BLaER1 treated with 17β-estradiol and CSF1 and Interleukin-3, amounts not matched to agents 10 nM and 100 nM (cell line): ENCODE measurements around the gene QKI.
"Not testable (repeated sequence)": the region's sequence is repeated elsewhere in the genome, so short reads cannot be mapped to it uniquely, and the experiment has no call there.

ENCODE experiments used
- H3K27ac ChIP-seq, 11 experiments: shearing (Covaris generic); formaldehyde crosslinking; 2 replicates each; pipeline ENCODE4 v1.8.1; 2022
- H3K27me3 ChIP-seq, 11 experiments: shearing (Covaris generic); formaldehyde crosslinking; 2 replicates each; pipeline ENCODE4 v1.8.1; 2022
- H3K36me3 ChIP-seq, 11 experiments: shearing (Covaris generic); formaldehyde crosslinking; 2 replicates each; pipeline ENCODE4 v1.8.1; 2022
- H3K4me1 ChIP-seq, 10 experiments: shearing (Covaris generic); formaldehyde crosslinking; 2 replicates each; pipeline ENCODE4 v1.8.1; 2022
- H3K4me2 ChIP-seq, 11 experiments: shearing (Covaris generic); formaldehyde crosslinking; 2 replicates each; pipeline ENCODE4 v1.8.1; 2022
- H3K4me3 ChIP-seq, 10 experiments: shearing (Covaris generic); formaldehyde crosslinking; 2 replicates each; pipeline ENCODE4 v1.8.1; 2022
- H3K9ac ChIP-seq, 11 experiments: shearing (Covaris generic); formaldehyde crosslinking; 2 replicates each; pipeline ENCODE4 v1.8.1; 2022
- H3K9me3 ChIP-seq, 11 experiments: shearing (Covaris generic); formaldehyde crosslinking; replicated peaks in 1 of 11; 2 replicates each; pipeline ENCODE4 v1.8.1; 2022
- H4K20me1 ChIP-seq, 11 experiments: shearing (Covaris generic); formaldehyde crosslinking; 2 replicates each; pipeline ENCODE4 v1.8.1; 2022
- Cebpa-rat ChIP-seq, 11 experiments: shearing (Covaris generic); IDR thresholded peaks; 2 replicates each; pipeline ENCODE4 v1.8.1; 2022

The QKI gene

DNA sequence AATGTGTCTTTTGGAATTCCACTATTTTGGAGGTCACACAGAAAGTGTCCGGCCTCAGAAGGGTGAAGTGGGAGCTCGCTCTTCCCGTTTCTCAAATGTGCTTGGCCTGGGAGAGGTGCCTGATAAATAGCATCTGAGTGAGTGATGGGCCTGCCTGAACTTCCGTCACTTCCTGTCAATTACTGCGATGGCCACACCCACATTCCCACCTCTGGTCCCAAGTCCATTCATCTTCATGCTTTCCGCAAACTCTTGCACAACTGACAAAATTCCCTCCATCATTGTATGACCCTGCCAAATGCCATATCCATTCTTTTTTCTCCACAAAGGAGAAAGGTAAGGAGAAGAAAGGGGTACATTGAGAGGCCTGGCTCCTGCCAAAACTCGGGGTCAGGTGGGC lies 169.0 kb downstream of the QKI start:
- Histone ChIP-seq H4K20me1 (peaks cover 0 to 9% (median 0%) of the 10 kb centered on the region in 11 experiments; a peak in 2 of 22 replicates), H3K4me2 (no peak overlapping the region), H3K36me3 (no peaks in the 10 kb centered on the region), H3K9me3 (peaks cover 0 to 8% (median 3%) of the 10 kb centered on the region in 11 experiments; a peak in 5 of 22 replicates), H3K27ac (no peak overlapping the region), H3K4me3 (no peak overlapping the region), H3K9ac (no peak overlapping the region), H3K4me1 (peaks cover 0 to 54% (median 17%) of the 10 kb centered on the region in 10 experiments; a peak in 15 of 20 replicates), H3K27me3 (no peaks in the 10 kb centered on the region)
- TF ChIP-seq Cebpa-rat (IDR thresholded peaks at IDR 0.05), result no peak

DNA sequence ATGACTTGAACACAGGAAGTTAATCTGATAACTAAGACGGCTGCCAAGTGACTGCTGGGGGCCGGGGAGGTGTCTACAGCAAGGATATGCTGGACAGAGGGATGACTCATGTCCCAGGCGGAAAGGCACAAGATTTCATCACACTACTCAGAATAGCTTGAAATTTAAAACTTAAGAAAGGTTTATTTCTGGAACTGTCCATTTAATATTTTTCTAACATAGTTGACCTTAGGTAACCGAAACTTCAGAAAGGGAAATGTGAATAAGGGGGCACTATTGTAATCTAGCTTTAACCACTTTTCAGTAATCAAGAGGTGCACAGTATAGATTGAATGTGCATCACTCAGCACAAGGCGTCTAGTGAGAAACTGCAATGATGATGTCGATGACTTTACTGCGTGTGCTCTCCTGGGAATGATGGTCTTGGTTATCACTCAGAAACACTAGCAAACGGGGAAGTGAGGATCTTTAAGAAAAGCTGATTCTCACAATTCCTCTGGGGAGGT lies 171.5 kb downstream of the QKI start:
- no peak overlapping the region for H3K4me3 ChIP-seq

DNA sequence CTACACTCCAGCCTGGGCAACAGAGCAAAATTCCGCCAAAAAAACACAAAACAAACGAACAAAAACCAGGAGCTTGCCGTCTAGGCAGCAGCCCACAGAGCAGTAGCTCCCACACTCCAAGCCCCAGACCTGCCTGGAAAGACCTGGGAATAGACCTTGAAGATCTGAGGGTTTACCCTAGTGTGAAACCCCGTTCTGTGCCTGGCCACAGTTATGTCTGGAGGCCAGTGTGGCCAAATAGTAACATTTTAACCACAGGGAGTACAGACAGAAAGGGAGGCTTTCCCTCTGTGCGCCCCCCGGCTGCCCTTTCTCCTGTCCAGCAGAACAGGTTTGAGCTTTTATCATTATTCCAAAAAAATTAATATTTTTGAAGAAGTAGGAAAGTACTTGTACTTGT lies 172.4 kb downstream of the QKI start:
- no peak for TF ChIP-seq Cebpa-rat (IDR thresholded peaks at IDR 0.05)
- Histone ChIP-seq H3K36me3 (0 out of 22 replicates have a peak, but pooled peaks cover 0 to 5% (median 0%) of the 10 kb centered on the region in 11 experiments), H3K4me1 (peaks cover 0 to 65% (median 17%) of the 10 kb centered on the region in 10 experiments; a peak in 15 of 20 replicates), H3K4me2 (peak overlapping the region in 4 of 11 experiments; percentile 45 to 78 (median 71); a peak in 7 of 22 replicates), H3K9me3 (peaks cover 21 to 39% (median 31%) of the 10 kb centered on the region in 11 experiments), H3K9ac (peak overlapping the region in 1 of 11 experiments; percentile 46; a peak in 1 of 22 replicates), H4K20me1 (no peaks in the 10 kb centered on the region), H3K27me3 (no peaks in the 10 kb centered on the region), H3K4me3 (no peak overlapping the region), H3K27ac (peak overlapping the region in 4 of 11 experiments; percentile 12 to 72 (median 62); a peak in 6 of 22 replicates)

More for the DNA sequence above, 171.5 kb downstream of the QKI start:
- H3K27me3 ChIP-seq, result no peaks in the 10 kb centered on the region
- H3K4me1 ChIP-seq, result peaks cover 0 to 65% (median 17%) of the 10 kb centered on the region in 10 experiments; a peak in 15 of 20 replicates
- H4K20me1 ChIP-seq, result peaks cover 0 to 5% (median 0%) of the 10 kb centered on the region in 11 experiments; a peak in 1 of 22 replicates
- peak overlapping the region in 6 of 11 experiments; percentile 8 to 78 (median 57); a peak in 8 of 22 replicates for H3K4me2 ChIP-seq
- H3K36me3 ChIP-seq, result 0 out of 22 replicates have a peak, but pooled peaks cover 0 to 5% (median 0%) of the 10 kb centered on the region in 11 experiments
- peaks cover 13 to 32% (median 22%) of the 10 kb centered on the region in 11 experiments for H3K9me3 ChIP-seq
- peak overlapping the region in 2 of 11 experiments; percentile 12 to 46; a peak in 3 of 22 replicates for H3K9ac ChIP-seq
- peak in 2 of 11 experiments; percentile 23 to 30; a peak in 1 of 22 replicates for TF ChIP-seq Cebpa-rat (IDR thresholded peaks at IDR 0.05)
- peak overlapping the region in 5 of 11 experiments; percentile 12 to 72 (median 57); a peak in 7 of 22 replicates for H3K27ac ChIP-seq

DNA sequence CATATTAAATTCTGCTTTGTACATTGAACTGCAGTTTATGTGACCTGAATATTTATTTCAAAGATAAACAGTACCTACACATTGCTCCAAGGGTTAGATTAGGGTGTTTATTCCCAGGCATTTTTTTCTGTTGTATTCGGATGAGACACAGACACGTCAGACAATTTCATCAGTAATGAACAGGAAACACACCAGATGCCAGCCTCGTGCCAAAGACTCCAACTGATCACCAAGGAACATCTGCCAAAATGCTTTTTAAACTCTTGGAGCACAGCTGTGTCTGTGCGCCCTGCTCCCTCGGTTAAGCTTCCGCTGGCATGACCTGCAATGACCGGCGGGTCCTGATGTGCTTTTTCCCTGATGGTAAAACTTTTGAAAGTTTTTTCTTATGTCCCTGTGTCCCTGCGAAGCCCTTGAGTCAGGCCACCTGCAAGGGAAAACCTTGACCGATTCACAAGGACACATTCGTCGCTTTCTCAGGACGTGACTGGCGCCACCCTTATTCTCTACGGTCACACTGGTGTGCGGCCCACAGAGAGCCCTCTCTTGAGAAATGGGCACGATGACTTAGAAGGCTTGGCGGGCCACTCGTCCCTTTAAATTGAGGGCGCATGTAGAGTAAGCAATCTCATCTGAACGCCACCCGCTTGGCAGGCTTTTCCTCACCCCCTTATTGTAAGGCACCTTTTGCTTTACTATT lies 173.9 kb downstream of the QKI start:
- H3K9me3 ChIP-seq, result peaks cover 36 to 54% (median 45%) of the 10 kb centered on the region in 11 experiments
- peaks cover 0 to 63% (median 17%) of the 10 kb centered on the region in 10 experiments; a peak in 15 of 20 replicates for H3K4me1 ChIP-seq
- H3K36me3 ChIP-seq, result 0 out of 22 replicates have a peak, but pooled peaks cover 0 to 5% (median 0%) of the 10 kb centered on the region in 11 experiments
- TF ChIP-seq Cebpa-rat (IDR thresholded peaks at IDR 0.05), result no peak
- no peaks in the 10 kb centered on the region for H3K27me3 ChIP-seq
- no peak overlapping the region for H3K27ac ChIP-seq
- H4K20me1 ChIP-seq, result no peaks in the 10 kb centered on the region
- peak overlapping the region in 2 of 11 experiments; percentile 73 to 78; a peak in 5 of 22 replicates for H3K4me2 ChIP-seq
- no peak overlapping the region for H3K9ac ChIP-seq
- H3K4me3 ChIP-seq, result no peak overlapping the region

DNA sequence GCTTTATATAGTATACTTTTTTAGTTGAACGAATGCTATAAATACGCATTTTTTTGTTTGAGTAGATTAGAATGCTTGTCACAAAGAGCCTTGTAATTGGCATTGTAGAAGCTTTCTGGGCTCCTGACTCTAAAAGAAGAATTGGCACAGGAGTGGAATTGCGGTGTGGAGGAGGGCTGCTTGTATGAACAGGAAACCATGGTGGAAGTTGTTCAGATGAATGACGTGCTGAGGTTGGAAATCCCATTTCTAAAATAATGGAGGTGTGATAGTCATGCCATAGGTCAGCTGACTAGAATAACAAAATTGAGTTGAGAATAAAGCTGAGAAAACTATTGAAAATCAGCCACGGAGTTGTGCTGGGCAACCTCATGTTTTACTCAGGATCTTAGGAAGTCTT lies 174.9 kb downstream of the QKI start:
- Histone ChIP-seq H3K4me1 (peaks cover 0 to 53% (median 17%) of the 10 kb centered on the region in 10 experiments; a peak in 15 of 20 replicates), H3K27me3 (no peaks in the 10 kb centered on the region), H3K4me3 (no peak overlapping the region), H3K9me3 (peaks cover 39 to 57% (median 48%) of the 10 kb centered on the region in 11 experiments), H4K20me1 (no peaks in the 10 kb centered on the region), H3K36me3 (0 out of 22 replicates have a peak, but pooled peaks cover 0 to 5% (median 0%) of the 10 kb centered on the region in 11 experiments), H3K27ac (no peak overlapping the region), H3K9ac (no peak overlapping the region), H3K4me2 (peak overlapping the region in 1 of 11 experiments; percentile 78; a peak in 2 of 22 replicates)
- TF ChIP-seq Cebpa-rat (IDR thresholded peaks at IDR 0.05), result no peak

DNA sequence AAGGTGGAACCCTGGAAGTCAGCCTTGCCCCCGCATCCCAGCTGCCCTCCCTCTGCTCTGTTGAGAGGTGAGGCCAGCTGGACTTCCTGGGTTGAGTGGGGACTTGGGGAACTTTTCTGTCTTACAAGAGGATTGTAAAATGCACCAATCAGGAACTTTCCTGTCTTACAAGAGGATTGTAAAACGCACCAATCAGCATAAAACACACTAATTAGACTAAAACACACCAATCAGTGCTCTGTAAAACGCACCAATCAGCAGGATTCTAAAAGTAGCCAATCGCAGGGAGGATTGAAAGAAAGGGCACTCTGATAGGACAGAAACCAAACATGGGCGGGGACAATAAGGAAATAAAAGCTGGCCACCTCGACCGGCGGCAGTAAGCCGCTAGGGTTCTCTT lies 175.6 kb downstream of the QKI start:
- not testable (repeated sequence) for H3K36me3 ChIP-seq, H3K27ac ChIP-seq, H3K27me3 ChIP-seq, H3K9ac ChIP-seq, H3K4me3 ChIP-seq, H4K20me1 ChIP-seq, H3K4me2 ChIP-seq
- Histone ChIP-seq H3K4me1 (peaks cover 0 to 45% (median 17%) of the 10 kb centered on the region in 10 experiments; a peak in 15 of 20 replicates), H3K9me3 (peaks cover 39 to 57% (median 48%) of the 10 kb centered on the region in 11 experiments)

DNA sequence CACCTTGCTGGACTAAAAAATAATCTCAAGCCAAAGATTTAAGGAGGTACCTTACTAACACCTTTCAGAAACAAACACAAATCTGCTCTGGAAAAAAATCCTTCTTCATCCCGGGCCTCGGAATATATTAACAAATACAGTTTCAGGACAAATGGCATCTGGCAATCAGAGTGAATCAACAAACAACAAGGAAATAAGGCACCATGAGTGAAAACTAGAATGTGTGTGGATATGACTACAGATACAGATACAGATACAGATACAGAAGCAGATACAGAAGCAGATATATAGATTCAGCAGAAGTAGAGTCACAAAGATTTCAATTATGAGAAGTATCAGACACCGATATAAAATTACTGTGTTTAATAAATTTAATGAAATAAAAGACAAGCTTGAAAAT lies 178.4 kb downstream of the QKI start:
- Histone ChIP-seq H3K9ac (no peak overlapping the region), H3K4me1 (peaks cover 0 to 18% (median under 1%) of the 10 kb centered on the region in 10 experiments; a peak in 9 of 20 replicates), H3K9me3 (peaks cover 39 to 57% (median 48%) of the 10 kb centered on the region in 11 experiments), H3K27me3 (no peaks in the 10 kb centered on the region), H4K20me1 (no peaks in the 10 kb centered on the region), H3K4me3 (no peak overlapping the region), H3K36me3 (0 out of 22 replicates have a peak, but pooled peaks cover 0 to 5% (median 0%) of the 10 kb centered on the region in 11 experiments), H3K27ac (no peak overlapping the region), H3K4me2 (no peak overlapping the region)
- no peak for TF ChIP-seq Cebpa-rat (IDR thresholded peaks at IDR 0.05)

DNA sequence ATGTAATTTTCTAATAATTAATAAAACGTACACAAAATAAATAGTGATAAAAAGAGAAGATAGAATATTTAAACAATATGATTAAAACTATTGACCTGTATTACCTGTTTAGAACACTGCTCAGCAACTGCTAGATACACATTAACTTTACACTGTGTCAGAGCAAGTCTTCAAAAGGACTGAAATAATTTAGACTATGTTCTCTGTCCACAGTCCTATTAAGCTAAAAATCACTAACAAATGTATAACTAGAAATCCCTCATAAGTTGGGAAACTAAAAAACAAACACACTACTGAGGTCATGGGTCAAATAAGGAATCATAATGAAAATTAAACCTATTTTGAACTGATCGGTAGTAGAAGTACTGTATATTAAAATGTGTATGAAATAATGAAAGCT lies 181.7 kb downstream of the QKI start:
- no peak overlapping the region for H3K4me3 ChIP-seq
- no peak overlapping the region for H3K4me2 ChIP-seq
- peaks cover 22 to 26% (median 25%) of the 10 kb centered on the region in 11 experiments for H3K9me3 ChIP-seq
- H3K27ac ChIP-seq, result no peak overlapping the region
- H4K20me1 ChIP-seq, result no peaks in the 10 kb centered on the region
- H3K27me3 ChIP-seq, result no peaks in the 10 kb centered on the region
- no peaks in the 10 kb centered on the region for H3K4me1 ChIP-seq
- 0 out of 22 replicates have a peak, but pooled peaks cover 0 to 4% (median 0%) of the 10 kb centered on the region in 11 experiments for H3K36me3 ChIP-seq
- no peak for TF ChIP-seq Cebpa-rat (IDR thresholded peaks at IDR 0.05)
- no peak overlapping the region for H3K9ac ChIP-seq

DNA sequence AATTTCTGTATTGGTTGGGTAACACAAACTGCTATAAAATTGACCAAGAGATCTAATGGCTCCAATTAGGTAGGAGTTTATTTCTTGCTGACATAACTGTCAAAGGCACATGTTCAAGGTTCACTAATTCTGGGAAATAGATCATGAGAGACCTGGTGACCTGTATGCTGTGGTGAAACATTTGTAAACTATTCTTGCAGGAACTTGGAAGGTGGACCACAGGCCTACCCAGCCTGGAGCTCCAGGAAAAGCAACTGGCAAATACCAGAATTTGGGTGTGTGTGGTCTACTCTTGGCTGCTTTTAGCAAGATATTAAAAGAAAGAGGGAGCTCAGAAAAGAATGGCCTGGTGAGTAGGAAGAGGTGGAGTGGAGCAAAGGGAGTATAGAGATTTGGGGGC lies 184.6 kb downstream of the QKI start:
- no peaks in the 10 kb centered on the region for H4K20me1 ChIP-seq
- H3K9me3 ChIP-seq, result peaks cover 0 to 15% (median 0%) of the 10 kb centered on the region in 11 experiments; a peak in 7 of 22 replicates
- H3K27me3 ChIP-seq, result no peaks in the 10 kb centered on the region
- no peak for TF ChIP-seq Cebpa-rat (IDR thresholded peaks at IDR 0.05)
- H3K36me3 ChIP-seq, result no peaks in the 10 kb centered on the region
- H3K9ac ChIP-seq, result no peak overlapping the region
- no peaks in the 10 kb centered on the region; a peak in 1 of 20 replicates for H3K4me1 ChIP-seq
- no peak overlapping the region for H3K4me3 ChIP-seq
- no peak overlapping the region for H3K27ac ChIP-seq
- H3K4me2 ChIP-seq, result no peak overlapping the region
